Natural killer cell (primary cell): ENCODE results near the gene TBC1D10B. TPM values are rescaled to one million over a fixed set of nuclear protein-coding genes. Genes with fewer than 3 reads are reported as not detected.

Experiments used
- ATAC-seq, 3 donors: fragments of 150-1000 bp in 2 of 3; fragments of 200-7000 bp in 1 of 3; cut with Tn5 transposase; 1 replicate in 1 of 3; 2 replicates in 2 of 3; pipeline ENCODE4 v1.10.0; 2021; ENCODE audit warnings: mild to moderate bottlenecking in 2 of 3, moderate library complexity in 2 of 3
- DNase-seq, 2 donors: peaks; one replicate each; pipeline versions ENCODE4 v3.0.0 to v3.0.0-alpha.2; 2013 to 2021; ENCODE audit warnings: mixed read lengths in 1 of 2
- H3K27ac ChIP-seq: one replicate; pipeline ENCODE4 v1.5.1; 2013; ENCODE audit warnings: mild to moderate bottlenecking, low read length
- H3K27me3 ChIP-seq: one replicate; pipeline ENCODE4 v1.6.1; 2013; ENCODE audit warnings: low read length; ENCODE audit not compliant: control insufficient read depth, insufficient read depth
- H3K36me3 ChIP-seq: one replicate; pipeline ENCODE4 v1.6.1; 2013; ENCODE audit warnings: low read length; ENCODE audit not compliant: control insufficient read depth, insufficient read depth
- H3K4me1 ChIP-seq: one replicate; pipeline ENCODE4 v1.6.1; 2013; ENCODE audit warnings: low read length; ENCODE audit not compliant: control insufficient read depth, insufficient read depth
- H3K4me3 ChIP-seq: one replicate; pipeline ENCODE4 v1.5.1; 2013; ENCODE audit warnings: low read length
- H3K9me3 ChIP-seq: one replicate; pipeline ENCODE4 v1.6.1; 2013; ENCODE audit warnings: low read length; ENCODE audit not compliant: control insufficient read depth, insufficient read depth
- H3K27ac Mint-ChIP-seq, 2 donors: one replicate each; pipeline ENCODE4 v1.8.0; 2022; ENCODE audit warnings: mild to moderate bottlenecking in 2 of 2, mixed read lengths in 2 of 2, moderate library complexity in 1 of 2
- H3K27me3 Mint-ChIP-seq, 2 donors: one replicate each; pipeline ENCODE4 v1.8.0; 2022; ENCODE audit warnings: low read depth in 2 of 2, mixed read lengths in 2 of 2
- H3K36me3 Mint-ChIP-seq: one replicate; pipeline ENCODE4 v1.8.0; 2022; ENCODE audit warnings: mixed read lengths
- H3K4me1 Mint-ChIP-seq, 2 donors: one replicate each; pipeline ENCODE4 v1.8.0; 2022; ENCODE audit warnings: mixed read lengths in 2 of 2
- H3K4me3 Mint-ChIP-seq: one replicate; pipeline ENCODE4 v1.8.0; 2022; ENCODE audit warnings: mild to moderate bottlenecking, moderate library complexity, mixed read lengths
- H3K9me3 Mint-ChIP-seq, 2 donors: one replicate each; pipeline ENCODE4 v1.8.0; 2022; ENCODE audit warnings: mixed read lengths in 2 of 2
- WGBS: methylation state at CpG from one replicate; pipeline ENCODE4 v1.1.7; 2013; ENCODE audit warnings: missing lambda C conversion rate; ENCODE audit not compliant: insufficient coverage; 5-methylcytosine and 5-hydroxymethylcytosine counted together
- intact Hi-C: fragments of 100-400 bp; cut with micrococcal nuclease; formaldehyde crosslinking; loops from one replicate; pipeline ENCODE4 v1.14.2; 2022
- total RNA-seq, 4 donors: library from RNA; stranded (reverse); fragments of 120-200 nt in 1 of 4; gene quantifications; one replicate each; pipeline versions ENCODE4 v1.2.3 to v1.2.4, GENCODE V29; 2013 to 2022
- TF ChIP-seq, protein P1 (sequence below): fragments of 200-600 bp; IDR thresholded peaks from one replicate; pipeline ENCODE4 v1.8.0; 2022; ENCODE audit warnings: antibody characterized with exemption

Gene TBC1D10B, protein sequence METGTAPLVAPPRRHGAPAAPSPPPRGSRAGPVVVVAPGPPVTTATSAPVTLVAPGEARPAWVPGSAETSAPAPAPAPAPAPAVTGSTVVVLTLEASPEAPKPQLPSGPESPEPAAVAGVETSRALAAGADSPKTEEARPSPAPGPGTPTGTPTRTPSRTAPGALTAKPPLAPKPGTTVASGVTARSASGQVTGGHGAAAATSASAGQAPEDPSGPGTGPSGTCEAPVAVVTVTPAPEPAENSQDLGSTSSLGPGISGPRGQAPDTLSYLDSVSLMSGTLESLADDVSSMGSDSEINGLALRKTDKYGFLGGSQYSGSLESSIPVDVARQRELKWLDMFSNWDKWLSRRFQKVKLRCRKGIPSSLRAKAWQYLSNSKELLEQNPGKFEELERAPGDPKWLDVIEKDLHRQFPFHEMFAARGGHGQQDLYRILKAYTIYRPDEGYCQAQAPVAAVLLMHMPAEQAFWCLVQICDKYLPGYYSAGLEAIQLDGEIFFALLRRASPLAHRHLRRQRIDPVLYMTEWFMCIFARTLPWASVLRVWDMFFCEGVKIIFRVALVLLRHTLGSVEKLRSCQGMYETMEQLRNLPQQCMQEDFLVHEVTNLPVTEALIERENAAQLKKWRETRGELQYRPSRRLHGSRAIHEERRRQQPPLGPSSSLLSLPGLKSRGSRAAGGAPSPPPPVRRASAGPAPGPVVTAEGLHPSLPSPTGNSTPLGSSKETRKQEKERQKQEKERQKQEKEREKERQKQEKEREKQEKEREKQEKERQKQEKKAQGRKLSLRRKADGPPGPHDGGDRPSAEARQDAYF
- 10 to 100 TPM; 43.0 to 55.3 (median 50.2) TPM for total RNA-seq
- total RNA-seq (2013), result 21.6 TPM

DNA sequence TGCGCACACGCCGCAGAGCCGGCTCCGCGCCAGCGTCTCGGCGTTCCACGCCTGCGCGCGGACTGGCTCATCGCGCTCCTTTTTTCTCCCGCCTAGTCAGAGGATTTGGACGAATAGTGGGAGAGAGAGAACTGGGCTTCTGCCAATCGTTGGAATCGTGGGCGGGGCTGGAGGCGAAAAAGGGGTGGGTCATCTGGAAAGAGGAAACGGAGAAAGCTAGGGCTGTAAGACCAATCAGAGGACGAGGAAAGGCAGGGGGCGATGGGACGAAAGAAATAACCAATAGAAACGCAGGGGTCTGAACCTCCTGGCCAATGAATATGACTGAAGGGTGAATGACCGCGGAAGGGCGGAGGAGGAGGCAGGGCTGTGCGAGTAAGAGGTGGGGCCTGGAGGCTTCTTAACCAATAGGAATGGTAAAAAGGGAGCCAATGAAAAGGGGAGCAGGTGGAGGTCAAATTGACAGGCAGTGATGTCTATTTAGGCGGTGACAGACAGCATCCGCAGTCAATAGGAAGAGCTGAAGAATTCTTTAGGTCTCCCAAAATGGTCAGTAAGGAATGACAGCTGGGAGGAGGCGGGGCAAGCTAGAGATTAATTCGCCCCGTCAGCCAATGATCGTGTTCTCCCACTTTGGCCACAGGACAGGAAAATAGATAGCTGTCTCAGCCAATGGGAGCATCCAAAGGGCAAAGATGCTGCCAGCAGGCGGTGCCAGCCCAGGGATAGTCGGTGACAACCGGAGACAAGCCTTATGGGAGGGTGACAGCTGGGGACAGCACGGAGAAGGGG is at the start of gene TBC1D10B:
TSS of gene TBC1D10B (minus strand) at position 39 of the 792 bp plus-strand sequence. CDS start 311 bp downstream, outside the sequence.
- ATAC-seq (peak; percentile 82 to 94 (median 82)), DNase-seq (peak; percentile 96 to 99)
- Histone ChIP-seq H3K36me3 (peaks cover 1% of the 10 kb centered on the region), H3K4me1 (peaks cover 35% of the 10 kb centered on the region), H3K9me3 (no peaks in the 10 kb centered on the region), H3K4me3 (peak within 1 kb of the TSS; percentile 64), H3K27me3 (no peaks in the 10 kb centered on the region), H3K27ac (peak within 1 kb of the TSS; percentile 70)
- Mint-ChIP-seq H3K36me3 (no peaks in the 10 kb centered on the region), H3K27me3 (peaks cover 0 to 3% of the 10 kb centered on the region in 2 donors), H3K9me3 (no peaks in the 10 kb centered on the region), H3K4me1 (peaks cover 48 to 59% of the 10 kb centered on the region in 2 donors), H3K4me3 (peak within 1 kb of the TSS; percentile 93), H3K27ac (peak within 1 kb of the TSS; percentile 91 to 94)
- intact Hi-C loops, result loop anchor here (1.0 to 5.0 kb wide), 6 partner anchors 8 to 563 kb away; partner anchors contain the start of genes CD2BP2, DCTPP1 and MAZ
- under 1% methylated on average over 40 of the region's 40 CpGs for WGBS
- TF ChIP-seq, protein P1, sequence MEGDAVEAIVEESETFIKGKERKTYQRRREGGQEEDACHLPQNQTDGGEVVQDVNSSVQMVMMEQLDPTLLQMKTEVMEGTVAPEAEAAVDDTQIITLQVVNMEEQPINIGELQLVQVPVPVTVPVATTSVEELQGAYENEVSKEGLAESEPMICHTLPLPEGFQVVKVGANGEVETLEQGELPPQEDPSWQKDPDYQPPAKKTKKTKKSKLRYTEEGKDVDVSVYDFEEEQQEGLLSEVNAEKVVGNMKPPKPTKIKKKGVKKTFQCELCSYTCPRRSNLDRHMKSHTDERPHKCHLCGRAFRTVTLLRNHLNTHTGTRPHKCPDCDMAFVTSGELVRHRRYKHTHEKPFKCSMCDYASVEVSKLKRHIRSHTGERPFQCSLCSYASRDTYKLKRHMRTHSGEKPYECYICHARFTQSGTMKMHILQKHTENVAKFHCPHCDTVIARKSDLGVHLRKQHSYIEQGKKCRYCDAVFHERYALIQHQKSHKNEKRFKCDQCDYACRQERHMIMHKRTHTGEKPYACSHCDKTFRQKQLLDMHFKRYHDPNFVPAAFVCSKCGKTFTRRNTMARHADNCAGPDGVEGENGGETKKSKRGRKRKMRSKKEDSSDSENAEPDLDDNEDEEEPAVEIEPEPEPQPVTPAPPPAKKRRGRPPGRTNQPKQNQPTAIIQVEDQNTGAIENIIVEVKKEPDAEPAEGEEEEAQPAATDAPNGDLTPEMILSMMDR, result no peak

DNA sequence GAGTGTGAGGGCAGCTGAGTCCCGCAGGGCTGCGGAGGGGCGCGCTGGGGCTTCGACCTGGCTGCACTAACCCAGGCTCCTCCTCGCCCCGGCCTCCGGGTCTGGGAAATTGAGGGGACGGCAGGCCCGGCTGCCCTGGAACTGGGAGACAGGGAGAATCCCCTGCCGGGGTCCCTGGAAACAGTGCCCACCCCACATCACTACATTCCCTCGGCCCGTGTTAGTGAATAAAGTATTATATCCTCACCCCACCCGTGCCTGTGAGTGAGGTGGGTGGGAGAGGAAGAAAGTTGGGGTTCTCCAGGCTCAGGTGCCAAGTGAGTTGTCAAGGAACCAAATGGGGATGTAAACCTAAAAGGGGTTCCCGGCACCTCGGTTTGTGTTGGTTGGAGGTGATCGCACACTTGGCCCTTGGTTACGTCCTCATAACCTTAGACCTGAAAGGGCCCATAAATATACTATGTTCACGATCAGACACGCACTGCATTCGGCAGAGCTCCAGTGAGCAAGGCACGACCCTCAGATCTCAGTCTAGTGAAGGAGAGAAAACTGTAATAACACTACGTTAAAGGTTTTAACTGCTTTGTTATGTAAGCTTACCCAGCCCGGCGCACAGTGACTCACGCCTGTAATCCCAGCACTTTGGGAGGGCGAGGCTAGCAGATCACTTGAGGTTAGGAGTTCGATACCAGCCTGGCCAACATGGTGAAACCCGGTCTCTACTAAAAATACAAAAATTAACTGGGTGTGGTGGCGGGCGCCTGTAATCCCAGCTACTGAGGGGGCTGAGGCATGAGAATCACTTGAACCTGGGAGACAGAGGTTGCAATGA is 48.3 kb upstream of the TBC1D10B start:
- peaks cover 11 to 14% of the 10 kb centered on the region in 2 donors for H3K4me1 Mint-ChIP-seq
- TF ChIP-seq, protein P1, result no peak
- 66% methylated on average over 27 of the region's 31 CpGs for WGBS
- H3K27ac ChIP-seq, result peak overlapping the region; percentile 77
- no peaks in the 10 kb centered on the region for H3K27me3 ChIP-seq
- no peaks in the 10 kb centered on the region for H3K36me3 Mint-ChIP-seq
- no peaks in the 10 kb centered on the region for H3K27me3 Mint-ChIP-seq
- peak overlapping the region; percentile 45 to 81 for H3K27ac Mint-ChIP-seq
- DNase-seq (peak in 1 of 2 donors; percentile 34), ATAC-seq (no peak)
- no peaks in the 10 kb centered on the region for H3K9me3 Mint-ChIP-seq
- H3K4me1 ChIP-seq, result peaks cover 13% of the 10 kb centered on the region
- intact Hi-C loops, result loop anchor here (5.0 kb wide), 1 partner anchor 46 kb away; the partner anchor contains the start of genes MYL11 and TBC1D10B
- H3K4me3 ChIP-seq, result peak overlapping the region; percentile 32
- H3K4me3 Mint-ChIP-seq, result peak overlapping the region; percentile 47
- no peaks in the 10 kb centered on the region for H3K9me3 ChIP-seq
- H3K36me3 ChIP-seq, result peaks cover 8% of the 10 kb centered on the region
